CD14-positive monocyte (primary cell): ENCODE data around the gene PDCD2L. TPM values are rescaled to one million over a fixed set of nuclear protein-coding genes. Genes with fewer than 3 reads are reported as not detected.

Experiments used
- DNase-seq, 3 donors: peaks; one replicate each; pipeline ENCODE4 v3.0.0-alpha.2; 2011 to 2022
- H2AFZ ChIP-seq: 2 replicates; pipeline ENCODE4 v1.6.0; 2012; ENCODE audit warnings: mild to moderate bottlenecking, low read depth, low read length, inconsistent platforms; ENCODE audit not compliant: insufficient read depth, poor library complexity, severe bottlenecking
- H3K27ac ChIP-seq, 2 donors: 1 replicate in 1 of 2; 2 replicates in 1 of 2; pipeline ENCODE4 v1.5.1; 2012 to 2013; ENCODE audit warnings: low read length in 2 of 2, control low read depth in 1 of 2, inconsistent platforms in 1 of 2, low read depth in 1 of 2, mild to moderate bottlenecking in 1 of 2
- H3K27me3 ChIP-seq, 2 donors: one replicate each; pipeline versions ENCODE4 v1.6.0 to v1.6.1; 2011 to 2013; ENCODE audit warnings: low read length in 2 of 2; ENCODE audit not compliant: control insufficient read depth in 2 of 2, insufficient read depth in 2 of 2
- H3K36me3 ChIP-seq, 2 donors: replicated peaks in 1 of 2; 1 replicate in 1 of 2; 2 replicates in 1 of 2; pipeline versions ENCODE4 v1.5.1 to v1.6.1; 2012 to 2013; ENCODE audit warnings: low read length in 2 of 2, control low read depth in 1 of 2, inconsistent platforms in 1 of 2, mild to moderate bottlenecking in 1 of 2; ENCODE audit not compliant: insufficient read depth in 2 of 2, control insufficient read depth in 1 of 2
- H3K4me1 ChIP-seq, 2 donors: 1 replicate in 1 of 2; 2 replicates in 1 of 2; pipeline versions ENCODE4 v1.5.1 to v1.6.1; 2012 to 2013; ENCODE audit warnings: low read length in 2 of 2, control low read depth in 1 of 2, inconsistent platforms in 1 of 2, mild to moderate bottlenecking in 1 of 2, moderate library complexity in 1 of 2; ENCODE audit not compliant: insufficient read depth in 2 of 2, control insufficient read depth in 1 of 2
- H3K4me2 ChIP-seq: replicated peaks from 2 replicates; pipeline ENCODE3; 2012; ENCODE audit warnings: low read length, moderate library complexity, mild to moderate bottlenecking; ENCODE audit not compliant: poor library complexity, severe bottlenecking; ENCODE audit errors: extremely low read depth
- H3K4me3 ChIP-seq, 3 experiments: fragments of 200-600 bp in 1 of 3; sonication (generic) in 1 of 3; replicated peaks in 1 of 3; 1 replicate in 2 of 3; 2 replicates in 1 of 3; pipeline ENCODE4 v1.5.1; 2011 to 2013; ENCODE audit warnings: low read length in 3 of 3, mild to moderate bottlenecking in 3 of 3, control low read depth in 2 of 3, low read depth in 2 of 3, inconsistent platforms in 1 of 3, moderate library complexity in 1 of 3
- H3K79me2 ChIP-seq: 2 replicates; pipeline ENCODE4 v1.6.0; 2012; ENCODE audit warnings: mild to moderate bottlenecking, control low read depth, inconsistent platforms, low read length, moderate library complexity; ENCODE audit not compliant: insufficient read depth
- H3K9ac ChIP-seq: 2 replicates; pipeline ENCODE4 v1.6.0; 2017; ENCODE audit warnings: low read length, mild to moderate bottlenecking; ENCODE audit not compliant: insufficient read depth, poor library complexity, severe bottlenecking
- H3K9me3 ChIP-seq, 2 donors: replicated peaks in 1 of 2; 1 replicate in 1 of 2; 2 replicates in 1 of 2; pipeline versions ENCODE4 v1.5.1 to v1.6.1; 2012 to 2013; ENCODE audit warnings: low read length in 2 of 2, control low read depth in 1 of 2; ENCODE audit not compliant: control insufficient read depth in 1 of 2, insufficient read depth in 1 of 2
- H4K20me1 ChIP-seq: 2 replicates; pipeline ENCODE4 v1.6.0; 2012; ENCODE audit warnings: mild to moderate bottlenecking, low read length, control low read depth, moderate library complexity; ENCODE audit not compliant: insufficient read depth
- H3K27ac Mint-ChIP-seq, 7 donors: one replicate each; pipeline ENCODE4 v1.8.0; 2020; ENCODE audit warnings: mild to moderate bottlenecking in 7 of 7, mixed read lengths in 7 of 7, moderate library complexity in 6 of 7, inconsistent platforms in 2 of 7
- H3K27me3 Mint-ChIP-seq, 3 donors: one replicate each; pipeline ENCODE4 v1.8.0; 2021 to 2022; ENCODE audit warnings: low read depth in 3 of 3, mild to moderate bottlenecking in 3 of 3, mixed read lengths in 3 of 3, moderate library complexity in 3 of 3, inconsistent platforms in 1 of 3
- H3K36me3 Mint-ChIP-seq, 2 donors: one replicate each; pipeline ENCODE4 v1.8.0; 2020; ENCODE audit warnings: mixed read lengths in 2 of 2, inconsistent platforms in 1 of 2, mild to moderate bottlenecking in 1 of 2
- H3K4me1 Mint-ChIP-seq: one replicate; pipeline ENCODE4 v1.8.0; 2020; ENCODE audit warnings: mild to moderate bottlenecking, mixed read lengths
- H3K4me3 Mint-ChIP-seq, 2 donors: one replicate each; pipeline ENCODE4 v1.8.0; 2020; ENCODE audit warnings: mild to moderate bottlenecking in 2 of 2, mixed read lengths in 2 of 2, moderate library complexity in 1 of 2
- H3K9me3 Mint-ChIP-seq, 7 donors: one replicate each; pipeline ENCODE4 v1.8.0; 2020 to 2022; ENCODE audit warnings: mixed read lengths in 7 of 7, mild to moderate bottlenecking in 6 of 7, moderate library complexity in 6 of 7, inconsistent platforms in 2 of 7
- CTCF ChIP-seq: fragments of 200-600 bp; IDR thresholded peaks from one replicate; pipeline ENCODE4 v1.8.0; 2022; ENCODE audit warnings: antibody characterized with exemption, mild to moderate bottlenecking
- WGBS: methylation state at CpG from one replicate; pipeline ENCODE4 v1.1.5; 2013; ENCODE audit warnings: missing lambda C conversion rate; ENCODE audit not compliant: insufficient coverage; 5-methylcytosine and 5-hydroxymethylcytosine counted together
- intact Hi-C, 2 donors: fragments of 100-400 bp; cut with micrococcal nuclease; formaldehyde crosslinking; loops; one replicate each; pipeline versions ENCODE4 v1.15.0 to v1.15.1; 2023
- polyA minus RNA-seq: library from RNA; depleted of rRNA, polyadenylated mRNA; stranded (reverse); fragments of >200 nt; gene quantifications from 2 replicates; pipeline ENCODE4 v1.2.3, GENCODE V29; 2012
- polyA plus RNA-seq, 3 donors: library from polyadenylated mRNA; depleted of rRNA in 1 of 3; unstranded in 2 of 3; stranded (reverse) in 1 of 3; fragments of 300-500 nt in 2 of 3; fragments of >200 nt in 1 of 3; fragmentation: Illumina TruSeq in 2 of 3; gene quantifications; 1 replicate in 2 of 3; 2 replicates in 1 of 3; pipeline ENCODE4 v1.2.3, GENCODE V29; 2012 to 2021
- total RNA-seq, 12 experiments: library from RNA in 1 of 12; stranded (reverse) in 1 of 12; fragments of 120-200 nt in 1 of 12; gene quantifications; one replicate each; pipeline ENCODE4 v1.2.4 and lab custom pipeline; 2013 to 2026; ENCODE audit warnings: mixed read lengths in 6 of 12, inconsistent platforms in 1 of 12

PDCD2L gene
- total RNA-seq (2013), result 3.6 TPM
- polyA plus RNA-seq, result 1 to 10 TPM; 3.1 to 5.0 (median 4.9) TPM
- 2.6 and 3.5 TPM in 2 replicates for polyA minus RNA-seq
- 0 to 1.2 (median 0.41) reads per million in 11 experiments for total RNA-seq (lab: John Stamatoyannopoulos, UW)

GRCh38 chr19:34404109-34404909 lies at the start of gene PDCD2L:
Gene PDCD2L (plus strand): TSS chr19:34404399. CDS start chr19:34404431, 32 bp downstream.
- Histone ChIP-seq H3K9ac (peak within 1 kb of the TSS; percentile 72), H2AFZ (peak within 1 kb of the TSS; percentile 99), H3K4me3 (peak within 1 kb of the TSS; percentile 72 to 88 (median 80)), H3K4me2 (peak within 1 kb of the TSS; percentile 96), H3K79me2 (no peaks in the 10 kb centered on the region), H3K9me3 (no peaks in the 10 kb centered on the region), H3K27ac (peak within 1 kb of the TSS in 1 of 2 donors; percentile 3), H3K4me1 (peaks cover 10 to 12% of the 10 kb centered on the region in 2 donors), H3K36me3 (peaks cover 13 to 18% of the 10 kb centered on the region in 2 donors), H3K27me3 (no peaks in the 10 kb centered on the region), H4K20me1 (no peaks in the 10 kb centered on the region)
- Mint-ChIP-seq H3K9me3 (no peaks in the 10 kb centered on the region), H3K4me1 (peaks cover 9% of the 10 kb centered on the region), H3K36me3 (peaks cover 16 to 19% of the 10 kb centered on the region in 2 donors), H3K27me3 (peaks cover 0 to 2% (median 0%) of the 10 kb centered on the region in 3 donors), H3K4me3 (peak within 1 kb of the TSS; percentile 86 to 90), H3K27ac (peak within 1 kb of the TSS in 6 of 7 donors; percentile 20 to 84 (median 48))
- intact Hi-C loops, result no loop called here
- TF ChIP-seq CTCF, result no peak
- WGBS, result 0% methylated on average over 67 of the region's 69 CpGs
- DNase-seq, result peak; percentile 81 to 84 (median 81)

- Histone ChIP-seq H2AFZ (no peak overlapping the region), H3K27ac (no peak overlapping the region), H4K20me1 (no peaks in the 10 kb centered on the region), H3K4me2 (no peak overlapping the region), H3K4me1 (peaks cover 12 to 18% of the 10 kb centered on the region in 2 donors), H3K9me3 (no peaks in the 10 kb centered on the region), H3K9ac (no peak overlapping the region), H3K36me3 (no peaks in the 10 kb centered on the region), H3K4me3 (no peak overlapping the region), H3K27me3 (no peaks in the 10 kb centered on the region), H3K79me2 (no peaks in the 10 kb centered on the region)
- 100% methylated on average over 1 of the region's 8 CpGs for WGBS
- Mint-ChIP-seq H3K4me1 (peaks cover 17% of the 10 kb centered on the region), H3K27me3 (peaks cover 0 to 3% (median 2%) of the 10 kb centered on the region in 3 donors), H3K27ac (no peak overlapping the region), H3K36me3 (peaks cover 4 to 9% of the 10 kb centered on the region in 2 donors), H3K9me3 (peaks cover 0 to 4% (median 0%) of the 10 kb centered on the region in 7 donors), H3K4me3 (no peak overlapping the region)
- intact Hi-C loops, result no loop called here
- DNase-seq, result no peak
- no peak for TF ChIP-seq CTCF
These were observed 49.0 kb upstream of the PDCD2L start for GRCh38 chr19:34355201-34355600.
